22Rv1 (cell line): ENCODE data around the gene NUP205.

Experiments used
- ZFX ChIP-seq: fragments of 450-650 bp; IDR thresholded peaks from 2 replicates; pipeline ENCODE4 v1.6.1; 2017; ENCODE audit warnings: antibody characterized with exemption, borderline replicate concordance
- TF ChIP-seq, protein P1 (sequence below): fragments of 450-650 bp; IDR thresholded peaks from 2 replicates; pipeline ENCODE4 v1.5.1; 2017; ENCODE audit warnings: mild to moderate bottlenecking

DNA sequence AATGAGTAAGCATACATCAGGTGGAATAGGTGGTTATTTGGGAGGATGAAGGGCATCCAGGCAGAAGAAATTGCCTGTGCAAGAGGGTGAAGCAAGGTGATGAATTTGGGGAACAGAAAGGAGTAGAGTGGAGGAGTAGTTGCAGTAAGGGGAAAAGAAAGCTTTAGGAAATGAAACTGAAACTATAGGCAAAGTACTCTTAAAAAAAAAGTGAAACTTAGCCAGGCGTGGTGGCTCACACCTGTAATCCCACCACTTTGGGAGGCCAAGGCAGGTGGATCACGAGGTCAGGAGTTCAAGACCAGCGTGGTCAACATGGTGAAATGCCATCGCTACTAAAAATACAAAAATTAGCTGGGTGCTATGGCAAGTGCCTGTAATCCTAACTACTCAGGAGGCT is 17.6 kb downstream of the NUP205 start:
- TF ChIP-seq, protein P1, sequence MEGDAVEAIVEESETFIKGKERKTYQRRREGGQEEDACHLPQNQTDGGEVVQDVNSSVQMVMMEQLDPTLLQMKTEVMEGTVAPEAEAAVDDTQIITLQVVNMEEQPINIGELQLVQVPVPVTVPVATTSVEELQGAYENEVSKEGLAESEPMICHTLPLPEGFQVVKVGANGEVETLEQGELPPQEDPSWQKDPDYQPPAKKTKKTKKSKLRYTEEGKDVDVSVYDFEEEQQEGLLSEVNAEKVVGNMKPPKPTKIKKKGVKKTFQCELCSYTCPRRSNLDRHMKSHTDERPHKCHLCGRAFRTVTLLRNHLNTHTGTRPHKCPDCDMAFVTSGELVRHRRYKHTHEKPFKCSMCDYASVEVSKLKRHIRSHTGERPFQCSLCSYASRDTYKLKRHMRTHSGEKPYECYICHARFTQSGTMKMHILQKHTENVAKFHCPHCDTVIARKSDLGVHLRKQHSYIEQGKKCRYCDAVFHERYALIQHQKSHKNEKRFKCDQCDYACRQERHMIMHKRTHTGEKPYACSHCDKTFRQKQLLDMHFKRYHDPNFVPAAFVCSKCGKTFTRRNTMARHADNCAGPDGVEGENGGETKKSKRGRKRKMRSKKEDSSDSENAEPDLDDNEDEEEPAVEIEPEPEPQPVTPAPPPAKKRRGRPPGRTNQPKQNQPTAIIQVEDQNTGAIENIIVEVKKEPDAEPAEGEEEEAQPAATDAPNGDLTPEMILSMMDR: no peak
- no peak for TF ChIP-seq ZFX
